ENCODE results near the gene SIGLEC11. TPM values are rescaled to one million over a fixed set of nuclear protein-coding genes. Genes with fewer than 3 reads are reported as not detected.
"Not testable (repeated sequence)": the region's sequence is repeated elsewhere in the genome, so short reads cannot be mapped to it uniquely, and the experiment has no call there.

The SIGLEC11 gene
- total RNA-seq, 1 donor from 2014 or later = 0.75 TPM

- DNase-seq (no peak), ATAC-seq (ENCODE audit: poor library complexity) (no peak)
- intact Hi-C loops (cut with DNase I) = no loop called here
Observed at GRCh38 chr19:49954933-49955332, 6.0 kb downstream of the SIGLEC11 start.

- intact Hi-C loops (cut with DNase I) = no loop called here
- ATAC-seq (ENCODE audit: poor library complexity) (peak; percentile 69), DNase-seq (no peak)
Observed at GRCh38 chr19:49954092-49954829, 6.7 kb downstream of the SIGLEC11 start.

GRCh38 chr19:49953416-49953815 is 7.6 kb downstream of the SIGLEC11 start:
- ATAC-seq (ENCODE audit: poor library complexity) = peak; percentile 61
- intact Hi-C loops (cut with DNase I) = no loop called here

GRCh38 chr19:49952906-49953305 is 8.1 kb downstream of the SIGLEC11 start:
- intact Hi-C loops (cut with DNase I) = no loop called here
- no peak for ATAC-seq (ENCODE audit: poor library complexity)
- DNase-seq = no peak

More at GRCh38 chr19:49953416-49953815, 7.6 kb downstream of the SIGLEC11 start:
- DNase-seq = no peak

GRCh38 chr19:49952479-49952836 is 8.5 kb downstream of the SIGLEC11 start:
- intact Hi-C loops (cut with DNase I) = no loop called here
- ATAC-seq (ENCODE audit: poor library complexity) (no peak), DNase-seq (no peak)

- DNase-seq = no peak
- intact Hi-C loops (cut with DNase I) = no loop called here
- no peak for ATAC-seq (ENCODE audit: poor library complexity)
Observed at GRCh38 chr19:49951806-49952478, 9.0 kb downstream of the SIGLEC11 start.

GRCh38 chr19:49950956-49951526 is 9.9 kb downstream of the SIGLEC11 start:
- ATAC-seq (ENCODE audit: poor library complexity) (no peak), DNase-seq (no peak)
- intact Hi-C loops (cut with DNase I) = no loop called here

- ATAC-seq (ENCODE audit: poor library complexity) (no peak), DNase-seq (no peak)
- intact Hi-C loops (cut with DNase I) = no loop called here
Observed at GRCh38 chr19:49950590-49950948, 10.4 kb downstream of the SIGLEC11 start.

GRCh38 chr19:49949742-49950589 is 11.0 kb downstream of the SIGLEC11 start:
- DNase-seq (no peak), ATAC-seq (ENCODE audit: poor library complexity) (no peak)
- intact Hi-C loops (cut with DNase I) = no loop called here

- no peak for ATAC-seq (ENCODE audit: poor library complexity)
- no peak for DNase-seq
- intact Hi-C loops (cut with DNase I) = no loop called here
Observed at GRCh38 chr19:49946415-49946814, 14.6 kb downstream of the SIGLEC11 start.

- ATAC-seq (ENCODE audit: poor library complexity); DNase-seq; intact Hi-C loops (cut with DNase I): not testable (repeated sequence)
Observed at GRCh38 chr19:49944567-49944966, 16.4 kb downstream of the SIGLEC11 start.

- intact Hi-C loops (cut with DNase I) = no loop called here
- no peak for DNase-seq
- ATAC-seq (ENCODE audit: poor library complexity) = no peak
Observed at GRCh38 chr19:49940482-49940791, 20.5 kb downstream of the SIGLEC11 start.

GRCh38 chr19:49939721-49940481 is 21.1 kb downstream of the SIGLEC11 start:
- DNase-seq (no peak), ATAC-seq (ENCODE audit: poor library complexity) (no peak)
- intact Hi-C loops (cut with DNase I) = loop anchor here (5.0 kb wide), 1 partner anchor 42 kb away; no protein-coding TSS in a partner anchor

- intact Hi-C loops (cut with DNase I) = loop anchor here (5.0 kb wide), 1 partner anchor 44 kb away; no protein-coding TSS in a partner anchor
- no peak for ATAC-seq (ENCODE audit: poor library complexity)
- no peak for DNase-seq
Observed at GRCh38 chr19:49938662-49939061, 22.3 kb downstream of the SIGLEC11 start.

GRCh38 chr19:49937750-49938381 is 23.1 kb downstream of the SIGLEC11 start:
- intact Hi-C loops (cut with DNase I) = loop anchor here (5.0 kb wide), 1 partner anchor 44 kb away; no protein-coding TSS in a partner anchor
- DNase-seq (peak; percentile 87), ATAC-seq (ENCODE audit: poor library complexity) (peak; percentile 93)

- ATAC-seq (ENCODE audit: poor library complexity) (no peak), DNase-seq (no peak)
- intact Hi-C loops (cut with DNase I) = loop anchor here (5.0 kb wide), 1 partner anchor 46 kb away; no protein-coding TSS in a partner anchor
Observed at GRCh38 chr19:49936549-49936948, 24.4 kb downstream of the SIGLEC11 start.

- intact Hi-C loops (cut with DNase I) = no loop called here
- DNase-seq (no peak), ATAC-seq (ENCODE audit: poor library complexity) (no peak)
Observed at GRCh38 chr19:49933643-49934042, 27.3 kb downstream of the SIGLEC11 start.

GRCh38 chr19:49932731-49933131 is 28.2 kb downstream of the SIGLEC11 start:
- intact Hi-C loops (cut with DNase I) = no loop called here
- ATAC-seq (ENCODE audit: poor library complexity) = no peak
- DNase-seq = no peak
